T1000 (cell line): Measurements from ENCODE around the gene ARMC3.
"Not testable (repeated sequence)": the region's sequence is repeated elsewhere in the genome, so short reads cannot be mapped to it uniquely, and the experiment has no call there.

Experiments
- DNase-seq: peaks from one replicate; lab custom pipeline; 2025; ENCODE audit warnings: mixed read lengths; lab: John Stamatoyannopoulos, UW

The ARMC3 gene

GRCh38 chr10:22927661-22928403, at the start of gene ARMC3:
TSS of gene ARMC3 (plus strand) at chr10:22928053. CDS start at chr10:22931997, 3,944 bp downstream.
- no peak for DNase-seq

- DNase-seq, result no peak
Observed at GRCh38 chr10:22891797-22892196, 36.1 kb upstream of the ARMC3 start.

- DNase-seq, result no peak
Observed at GRCh38 chr10:22893781-22894180, 34.1 kb upstream of the ARMC3 start.

- no peak for DNase-seq
Observed at GRCh38 chr10:22894714-22895113, 33.1 kb upstream of the ARMC3 start.

- DNase-seq, result no peak
Observed at GRCh38 chr10:22895252-22895651, 32.6 kb upstream of the ARMC3 start.

- no peak for DNase-seq
Observed at GRCh38 chr10:22897371-22897770, 30.5 kb upstream of the ARMC3 start.

- no peak for DNase-seq
Observed at GRCh38 chr10:22899307-22899706, 28.5 kb upstream of the ARMC3 start.

- no peak for DNase-seq
Observed at GRCh38 chr10:22899775-22900174, 28.1 kb upstream of the ARMC3 start.

GRCh38 chr10:22900841-22901601, 26.8 kb upstream of the ARMC3 start:
- no peak for DNase-seq

- not testable (repeated sequence) for DNase-seq
Observed at GRCh38 chr10:22902147-22902546, 25.7 kb upstream of the ARMC3 start.

GRCh38 chr10:22903694-22904093, 24.2 kb upstream of the ARMC3 start:
- no peak for DNase-seq

- no peak for DNase-seq
Observed at GRCh38 chr10:22906767-22907166, 21.1 kb upstream of the ARMC3 start.

- DNase-seq, result no peak
Observed at GRCh38 chr10:22908837-22909236, 19.0 kb upstream of the ARMC3 start.

- DNase-seq, result not testable (repeated sequence)
Observed at GRCh38 chr10:22909673-22910072, 18.2 kb upstream of the ARMC3 start.

GRCh38 chr10:22911067-22911466, 16.8 kb upstream of the ARMC3 start:
- no peak for DNase-seq

GRCh38 chr10:22911889-22912762, 15.7 kb upstream of the ARMC3 start:
- no peak for DNase-seq

GRCh38 chr10:22912763-22913384, 15.0 kb upstream of the ARMC3 start:
- no peak for DNase-seq

- no peak for DNase-seq
Observed at GRCh38 chr10:22913474-22914092, 14.3 kb upstream of the ARMC3 start.

GRCh38 chr10:22915314-22915713, 12.5 kb upstream of the ARMC3 start:
- no peak for DNase-seq

- DNase-seq, result no peak
Observed at GRCh38 chr10:22925088-22925487, 2.8 kb upstream of the ARMC3 start.

- DNase-seq, result no peak
Observed at GRCh38 chr10:22927166-22927565, 687 bp upstream of the ARMC3 start.
